ENCODE measurements around the gene KRTAP12-2.

- TF ChIP-seq CTCF (IDR thresholded peaks at IDR 0.05; ENCODE audit: low read length) (no peak), EZH2phosphoT487 (IDR thresholded peaks at IDR 0.05; ENCODE audit: low read length) (no peak), EZH2 (optimal IDR thresholded peaks at IDR 0.05; ENCODE audit: low read depth, low read length) (no peak)
These were observed 34.3 kb upstream of the KRTAP12-2 start for GRCh38 chr21:44701023-44701400.

Measured in MM.1S (cell line).